Activated CD4-positive, CD25-positive, alpha-beta regulatory T cell treated with anti-CD3 and anti-CD28 coated beads, Interleukin-2, amount 50 U/mL, for 24 hours (primary cell): ENCODE results near the gene GKN2.

Experiments used
- ATAC-seq, 2 donors: fragments of 150-1000 bp; cut with Tn5 transposase; one replicate each; pipeline ENCODE4 v1.10.0; 2021; ENCODE audit warnings: mild to moderate bottlenecking in 1 of 2, moderate library complexity in 1 of 2

The GKN2 gene, protein sequence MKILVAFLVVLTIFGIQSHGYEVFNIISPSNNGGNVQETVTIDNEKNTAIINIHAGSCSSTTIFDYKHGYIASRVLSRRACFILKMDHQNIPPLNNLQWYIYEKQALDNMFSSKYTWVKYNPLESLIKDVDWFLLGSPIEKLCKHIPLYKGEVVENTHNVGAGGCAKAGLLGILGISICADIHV

DNA sequence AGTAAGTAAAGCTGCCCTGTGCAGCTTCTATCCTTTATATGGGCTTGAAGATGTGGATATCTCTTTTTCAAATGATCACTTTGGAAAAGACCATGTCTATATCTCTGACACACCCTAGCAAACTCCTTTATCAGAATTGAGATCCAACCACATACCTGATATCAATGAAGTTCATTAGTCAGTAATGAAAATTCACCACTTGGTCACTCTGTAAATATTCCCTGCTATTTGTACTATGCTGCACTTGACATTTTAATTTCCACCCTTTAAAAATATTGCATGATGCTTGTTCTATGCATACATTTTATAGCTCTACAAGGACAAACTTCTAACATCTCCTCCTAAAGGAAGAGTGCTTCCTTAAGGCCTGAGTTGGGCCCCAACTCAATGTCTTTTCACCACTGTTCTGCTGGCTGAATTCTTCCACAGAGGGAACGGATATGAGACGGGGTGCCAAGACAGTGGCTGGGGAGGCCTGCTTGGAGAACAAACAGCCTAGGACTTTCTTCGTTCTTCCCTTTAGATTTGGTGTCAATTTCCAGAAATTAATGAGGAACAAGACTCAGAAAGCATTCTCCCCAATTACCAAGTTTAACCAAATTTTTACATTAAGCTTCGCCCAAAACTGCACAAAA, at the start of gene GKN2:
Gene GKN2 (minus strand): TSS at position 7 of the 635 bp plus-strand sequence. CDS start 32 bp downstream, outside the sequence.
- ATAC-seq, result no peak

- ATAC-seq, result no peak
These were observed 49.2 kb upstream of the GKN2 start for GRCh38 chr2:69001879-69002278.

GRCh38 chr2:68997401-68997800, 44.7 kb upstream of the GKN2 start:
- no peak for ATAC-seq

DNA sequence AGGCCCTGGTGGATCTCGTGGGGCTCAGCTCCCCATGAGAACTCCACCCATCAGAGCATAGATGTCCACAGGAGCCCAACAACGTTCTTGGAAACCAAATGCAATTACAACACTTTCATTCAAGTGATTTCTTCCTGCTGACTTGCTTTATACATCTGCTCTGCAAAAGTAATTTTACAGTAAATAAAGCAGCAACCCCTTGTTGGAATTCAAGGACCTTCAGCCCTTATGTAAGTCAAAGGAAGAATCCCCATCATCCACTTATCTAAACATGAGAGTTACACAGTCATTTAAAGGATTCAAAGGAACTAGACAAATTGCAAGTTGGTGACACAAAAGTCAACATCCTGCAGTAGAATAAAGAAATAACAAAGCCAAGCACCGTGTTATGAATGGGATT, 43.2 kb upstream of the GKN2 start:
- ATAC-seq, result no peak

- ATAC-seq, result no peak
These were observed 42.2 kb upstream of the GKN2 start for GRCh38 chr2:68994864-68995263.

DNA sequence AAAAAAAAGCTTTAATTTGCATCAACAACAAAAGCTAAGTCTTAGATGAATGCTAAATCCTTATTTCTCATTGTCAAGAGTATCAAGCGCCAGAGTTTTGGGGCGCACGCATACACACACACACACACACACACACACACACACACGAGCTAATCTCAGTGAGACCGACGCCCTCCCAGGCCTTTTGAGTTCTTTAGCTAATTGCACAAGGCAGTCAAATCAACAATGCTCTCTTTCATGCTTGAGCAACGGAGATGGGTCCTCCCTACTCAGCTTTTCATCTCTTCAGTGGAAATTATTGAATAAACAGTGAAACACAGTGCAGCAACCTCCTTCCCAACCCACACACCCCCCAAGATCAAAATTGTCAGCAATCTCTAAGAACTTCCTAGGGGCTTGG, 41.0 kb upstream of the GKN2 start:
- no peak for ATAC-seq

DNA sequence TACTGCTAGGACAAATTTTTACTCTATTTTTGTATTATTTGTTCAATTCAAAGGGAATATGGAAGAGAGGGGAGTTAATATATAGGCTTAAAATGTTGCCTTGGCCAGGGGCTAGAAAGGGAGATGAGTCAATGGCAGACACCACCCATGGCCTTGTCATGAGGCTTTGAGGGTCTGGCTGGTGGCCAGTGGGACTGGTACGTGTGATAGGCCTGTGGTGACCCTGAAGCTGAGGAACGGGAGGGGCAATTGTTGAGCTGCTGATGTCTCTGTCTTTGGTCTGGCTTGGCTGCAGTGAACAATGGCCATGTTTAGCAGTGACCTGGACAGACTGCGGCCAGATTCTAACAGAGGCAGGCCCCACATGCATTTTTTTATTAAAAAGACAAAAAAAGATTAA, 40.2 kb upstream of the GKN2 start:
- no peak for ATAC-seq

GRCh38 chr2:68992341-68992740, 39.6 kb upstream of the GKN2 start:
- no peak for ATAC-seq

- ATAC-seq, result no peak
These were observed 36.3 kb upstream of the GKN2 start for GRCh38 chr2:68989035-68989434.

DNA sequence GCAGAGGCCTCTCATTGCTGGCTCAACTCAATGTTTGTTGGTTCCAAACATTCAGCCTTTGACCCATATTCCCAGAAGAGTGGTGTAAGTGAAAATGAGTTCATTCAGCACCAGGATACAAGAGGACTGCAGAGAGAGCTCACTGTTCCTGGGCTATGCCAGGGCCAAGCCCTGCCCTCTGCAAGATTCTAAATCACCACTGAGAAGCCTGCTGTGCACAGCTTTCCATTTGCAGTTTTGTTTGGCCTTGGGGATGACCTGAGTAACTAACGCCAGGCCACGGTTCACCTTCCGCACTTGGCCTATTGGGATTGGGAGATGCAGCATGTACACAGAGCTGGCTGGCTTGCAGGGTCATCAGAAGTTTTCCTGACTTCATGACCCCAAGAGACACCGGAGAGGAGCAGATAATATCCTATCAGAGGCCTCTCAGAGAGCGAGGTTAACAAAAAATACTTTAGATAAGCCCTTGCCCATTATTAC, 34.4 kb upstream of the GKN2 start:
- no peak for ATAC-seq

DNA sequence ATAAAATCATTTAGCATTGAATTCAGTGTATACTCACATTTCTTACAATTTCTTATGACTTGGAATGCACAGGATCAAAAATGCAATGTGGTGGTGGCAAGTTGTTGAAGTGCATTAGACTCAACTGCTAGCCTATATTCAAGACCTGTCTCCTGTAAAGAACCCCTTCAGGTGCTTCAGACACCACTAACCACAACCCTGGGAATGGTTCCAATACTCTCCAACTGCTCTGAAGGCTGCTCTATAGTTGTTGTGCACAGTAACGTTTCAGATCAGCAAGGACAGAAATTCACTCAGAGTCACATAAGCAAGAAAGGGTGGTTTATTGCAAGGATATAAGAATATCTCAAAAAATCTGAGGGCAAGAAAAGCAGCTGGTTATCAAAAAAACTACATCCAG, 28.3 kb upstream of the GKN2 start:
- ATAC-seq, result no peak

DNA sequence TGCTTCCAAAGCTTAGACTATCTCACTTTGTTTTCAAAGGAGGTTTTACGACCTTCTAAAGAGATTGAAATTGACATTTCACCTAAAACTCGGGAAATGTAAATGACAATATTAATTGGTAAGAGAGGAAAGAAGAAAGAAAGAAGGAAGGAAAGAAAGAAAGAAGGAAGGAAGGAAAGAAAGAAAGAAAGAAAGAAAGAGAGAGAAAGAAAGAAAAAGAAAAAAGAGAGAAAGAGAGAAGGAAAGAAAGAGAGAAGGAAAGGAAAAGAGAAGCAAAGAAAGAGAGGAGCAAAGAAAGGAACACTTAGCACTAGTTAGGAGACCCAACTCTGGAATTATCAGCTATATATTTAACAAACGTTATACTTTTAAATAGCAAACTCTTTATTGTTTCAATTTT, 25.4 kb upstream of the GKN2 start:
- ATAC-seq, result no peak

GRCh38 chr2:68977453-68977852, 24.8 kb upstream of the GKN2 start:
- ATAC-seq, result no peak

DNA sequence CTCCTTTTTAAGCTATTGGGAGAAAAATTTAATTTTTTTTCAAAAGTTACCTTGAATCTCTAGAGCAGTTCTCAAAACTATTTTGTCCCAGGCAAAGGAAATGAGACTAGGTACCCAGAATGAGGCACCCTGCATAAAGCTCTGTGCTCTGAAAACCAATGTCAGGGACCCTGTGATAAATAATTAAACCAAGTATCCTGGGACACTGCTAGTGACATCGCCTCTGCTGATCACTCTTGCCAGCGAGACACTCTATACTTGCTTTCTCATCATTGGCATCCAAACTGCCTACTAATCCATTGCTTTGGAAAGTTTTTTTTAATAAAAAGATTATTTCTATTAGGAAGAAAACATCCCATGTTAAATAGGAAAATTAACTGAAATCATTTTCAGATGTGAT, 23.2 kb upstream of the GKN2 start:
- ATAC-seq, result no peak

DNA sequence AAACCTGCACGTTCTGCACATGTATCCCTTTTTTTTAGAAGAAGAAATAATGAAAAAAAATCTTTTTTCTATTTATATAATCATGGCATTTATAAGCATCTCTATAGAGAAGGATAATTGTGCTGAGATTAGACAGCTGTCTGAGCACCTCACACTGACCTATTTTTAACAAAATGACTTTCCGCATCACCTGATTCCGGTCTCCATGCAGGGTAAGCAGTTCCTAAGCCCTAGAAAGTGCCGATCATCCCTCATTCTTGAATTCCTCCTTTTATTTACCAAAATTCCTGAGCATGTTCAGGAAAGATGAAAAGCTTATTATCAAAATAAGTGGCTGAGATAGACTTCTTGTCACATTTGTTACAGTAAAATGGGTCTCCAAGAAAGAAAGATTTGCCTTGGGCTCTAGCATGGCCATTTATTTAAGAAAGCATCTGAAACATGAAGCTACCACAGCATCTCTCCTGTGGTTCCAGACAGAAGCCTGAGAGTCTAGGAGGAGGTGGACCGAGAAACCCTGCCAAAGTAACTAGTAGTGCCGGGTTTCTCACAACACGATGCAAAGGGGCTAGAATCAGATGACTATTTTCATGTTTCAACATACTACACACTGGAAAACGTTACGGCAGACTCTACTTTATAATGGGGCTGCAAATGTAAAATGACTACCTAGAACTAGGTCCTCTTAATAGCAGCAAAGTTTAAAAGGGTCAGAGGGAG, 22.4 kb upstream of the GKN2 start:
- no peak for ATAC-seq

- ATAC-seq, result no peak
These were observed 21.6 kb upstream of the GKN2 start, which contains the start of gene GKN1 for GRCh38 chr2:68974251-68974650. Gene GKN1 (plus strand): TSS chr2:68974636. CDS start chr2:68974678, 42 bp downstream.

DNA sequence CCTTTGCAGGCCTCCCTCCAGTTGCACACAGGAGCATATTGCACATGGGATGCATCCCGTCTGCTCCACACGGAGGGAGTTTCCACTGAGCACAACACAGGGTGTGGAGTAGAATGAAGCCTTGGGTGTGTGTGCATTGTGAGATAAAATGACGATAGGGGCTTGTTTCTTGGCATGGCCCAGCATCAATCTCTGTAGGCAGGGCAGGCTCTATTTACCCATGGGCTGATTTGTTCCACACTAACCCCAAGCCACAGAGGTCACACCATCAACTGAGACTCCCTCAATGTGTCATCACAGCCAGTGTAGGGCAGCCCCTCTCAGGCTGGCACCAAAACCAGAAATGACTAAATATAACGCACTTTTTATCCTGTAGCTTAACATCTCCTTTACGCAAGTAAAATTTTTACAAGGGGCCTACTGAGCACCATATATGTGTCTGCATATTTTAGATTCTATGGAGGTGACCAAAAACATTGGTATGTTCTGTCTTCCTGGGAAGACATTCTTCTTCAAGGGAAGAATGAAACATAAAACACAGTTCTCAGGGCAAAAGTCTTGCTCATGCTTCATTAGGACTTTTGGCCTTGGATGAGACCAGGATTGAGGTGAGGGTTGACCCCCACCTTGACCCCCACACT, 19.0 kb upstream of the GKN2 start:
- no peak for ATAC-seq

- ATAC-seq, result no peak
These were observed 18.0 kb upstream of the GKN2 start for GRCh38 chr2:68970566-68971265.

DNA sequence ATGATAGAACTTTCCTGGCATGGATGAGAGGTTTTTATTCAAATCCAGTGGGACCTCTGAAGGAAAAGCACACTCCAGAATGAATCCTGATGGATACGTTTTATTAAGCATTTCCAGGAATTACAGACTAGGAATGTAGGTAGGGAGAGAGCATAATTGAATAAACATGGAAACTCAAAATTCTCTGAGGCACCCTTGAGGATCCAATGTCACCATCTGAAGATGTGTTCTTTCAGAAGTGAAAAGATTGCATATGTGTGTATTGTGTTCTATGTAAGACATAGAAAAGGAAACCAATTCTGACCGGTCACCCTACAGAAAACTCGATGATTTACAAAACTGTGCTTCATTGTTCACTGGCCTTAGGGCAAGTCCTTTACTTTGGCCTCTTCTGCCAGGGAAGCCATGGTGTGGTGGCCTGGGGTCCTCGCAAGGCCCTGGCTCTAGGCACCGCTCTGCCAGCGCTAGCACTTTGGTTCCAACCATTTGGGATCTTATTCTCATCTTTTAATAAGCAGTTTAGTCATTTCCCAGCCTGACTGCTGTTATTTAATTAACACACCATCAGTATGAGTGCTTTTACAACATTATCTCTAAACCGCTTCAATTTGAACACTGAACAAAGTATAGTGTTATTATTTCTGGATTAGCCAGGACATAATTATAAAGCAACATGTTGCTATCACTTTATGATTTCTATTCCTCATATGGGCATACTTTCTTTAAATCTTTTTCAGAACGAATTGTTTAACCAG, 17.2 kb upstream of the GKN2 start:
- ATAC-seq, result no peak

DNA sequence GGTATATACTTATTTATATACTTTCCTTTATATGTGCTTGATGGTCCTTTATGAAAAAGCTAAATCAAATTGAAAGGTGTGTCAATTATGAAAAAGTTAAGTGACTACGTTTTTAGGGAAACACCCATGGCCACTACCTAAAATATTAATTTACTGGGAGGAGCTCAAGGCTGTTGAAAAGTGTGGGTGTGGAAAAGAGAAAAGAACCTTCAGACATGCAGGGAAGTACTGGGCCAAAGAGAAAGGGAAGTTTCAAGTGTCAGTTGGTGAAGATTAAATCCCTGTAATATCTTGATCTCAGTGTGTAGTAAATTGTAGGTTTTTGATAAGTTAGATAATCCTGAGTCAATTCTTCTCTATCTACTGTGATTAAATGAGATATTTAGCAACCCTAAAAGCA, 15.5 kb upstream of the GKN2 start:
- ATAC-seq, result no peak

- ATAC-seq, result no peak
These were observed 11.6 kb upstream of the GKN2 start for GRCh38 chr2:68964282-68964681.

- ATAC-seq, result no peak
These were observed 8.7 kb upstream of the GKN2 start for GRCh38 chr2:68961380-68961779.
